SK-N-SH treated with all-trans-retinoic acid at 6 μM for 48 hours (cell line): ENCODE measurements around the gene GDPD1.
"Not testable (repeated sequence)": the region's sequence is repeated elsewhere in the genome, so short reads cannot be mapped to it uniquely, and the experiment has no call there.

Experiments
- ATAC-seq: fragments of 200-7000 bp; cut with Tn5 transposase; 3 replicates; pipeline ENCODE4 v1.9.1; 2020; ENCODE audit warnings: mild to moderate bottlenecking, moderate library complexity
- ARNTL ChIP-seq: fragments of 450-650 bp; formaldehyde crosslinking; IDR thresholded peaks from 2 replicates; pipeline ENCODE4 v1.5.0; 2020; ENCODE audit warnings: low read depth, mild to moderate bottlenecking, moderate library complexity, borderline replicate concordance
- BACH2 ChIP-seq: fragments of 250-450 bp; sonication (Bioruptor Pico); IDR thresholded peaks from 2 replicates; pipeline ENCODE4 v1.9.0; 2021; ENCODE audit warnings: mild to moderate bottlenecking, borderline replicate concordance
- CSDC2 ChIP-seq: fragments of 250-450 bp; sonication (Bioruptor Pico); IDR thresholded peaks from 2 replicates; pipeline ENCODE4 v1.5.0; 2020; ENCODE audit warnings: mild to moderate bottlenecking, moderate library complexity
- CSRNP3 ChIP-seq: fragments of 250-450 bp; sonication (Bioruptor Pico); IDR thresholded peaks from 2 replicates; pipeline ENCODE4 v1.5.1; 2021; ENCODE audit warnings: mild to moderate bottlenecking, moderate library complexity
- ESRRG ChIP-seq: fragments of 250-450 bp; sonication (Bioruptor Pico); IDR thresholded peaks from 2 replicates; pipeline ENCODE4 v1.6.1; 2021; ENCODE audit warnings: mild to moderate bottlenecking
- ISL1 ChIP-seq: fragments of 250-450 bp; sonication (Bioruptor Pico); IDR thresholded peaks from 2 replicates; pipeline ENCODE4 v2.1.2; 2022; ENCODE audit warnings: mild to moderate bottlenecking, moderate library complexity
- OSR1 ChIP-seq: fragments of 250-450 bp; sonication (Bioruptor Pico); IDR thresholded peaks from 2 replicates; pipeline ENCODE4 v1.8.0; 2022; ENCODE audit warnings: moderate library complexity, mild to moderate bottlenecking, inconsistent platforms
- POU6F1 ChIP-seq: fragments of 250-450 bp; sonication (Bioruptor Pico); IDR thresholded peaks from 2 replicates; pipeline ENCODE4 v1.8.0; 2021; ENCODE audit warnings: low read depth, mild to moderate bottlenecking, moderate library complexity, borderline replicate concordance
- PPARA ChIP-seq: fragments of 250-450 bp; sonication (Bioruptor Pico); IDR thresholded peaks from 2 replicates; pipeline ENCODE4 v1.5.0; 2020; ENCODE audit warnings: mild to moderate bottlenecking, borderline replicate concordance
- SNAI2 ChIP-seq: fragments of 250-450 bp; sonication (Bioruptor Pico); IDR thresholded peaks from 2 replicates; pipeline ENCODE4 v1.5.0; 2020; ENCODE audit warnings: mild to moderate bottlenecking, moderate library complexity
- TCF4 ChIP-seq: fragments of 250-450 bp; sonication (Bioruptor Pico); IDR thresholded peaks from 2 replicates; pipeline ENCODE4 v1.8.0; 2021; ENCODE audit warnings: mild to moderate bottlenecking, moderate library complexity, borderline replicate concordance
- TOX ChIP-seq: fragments of 250-450 bp; sonication (Bioruptor Pico); IDR thresholded peaks from 2 replicates; pipeline ENCODE4 v1.8.0; 2021; ENCODE audit warnings: mild to moderate bottlenecking, moderate library complexity, borderline replicate concordance
- TSHZ2 ChIP-seq: fragments of 250-450 bp; sonication (Bioruptor Pico); IDR thresholded peaks from 2 replicates; pipeline ENCODE4 v1.5.0; 2020; ENCODE audit warnings: mild to moderate bottlenecking, moderate library complexity
- ZC3H10 ChIP-seq: fragments of 250-450 bp; sonication (Bioruptor Pico); IDR thresholded peaks from 2 replicates; pipeline ENCODE4 v1.5.1; 2021; ENCODE audit warnings: mild to moderate bottlenecking, moderate library complexity
- ZFP3 ChIP-seq: fragments of 250-450 bp; sonication (Bioruptor Pico); IDR thresholded peaks from 2 replicates; pipeline ENCODE4 v1.5.0; 2020; ENCODE audit warnings: mild to moderate bottlenecking, moderate library complexity
- ZNF565 ChIP-seq: fragments of 450-650 bp; formaldehyde crosslinking; conservative IDR thresholded peaks from 2 replicates; pipeline ENCODE4 v1.5.0; 2020; ENCODE audit warnings: low read depth, mild to moderate bottlenecking, moderate library complexity
- ZNF70 ChIP-seq: fragments of 450-650 bp; formaldehyde crosslinking; IDR thresholded peaks from 2 replicates; pipeline ENCODE4 v1.5.0; 2020; ENCODE audit warnings: mild to moderate bottlenecking, moderate library complexity
- ZNF8 ChIP-seq: fragments of 450-650 bp; formaldehyde crosslinking; IDR thresholded peaks from 2 replicates; pipeline ENCODE4 v1.5.0; 2020; ENCODE audit warnings: mild to moderate bottlenecking, moderate library complexity
- TF ChIP-seq, protein P1 (sequence below): fragments of 250-450 bp; sonication (Bioruptor Pico); IDR thresholded peaks from 2 replicates; pipeline ENCODE4 v1.8.0; 2020; ENCODE audit warnings: mild to moderate bottlenecking, moderate library complexity, borderline replicate concordance
- TF ChIP-seq, protein P2 (sequence below): fragments of 250-450 bp; sonication (Bioruptor Pico); IDR thresholded peaks from 2 replicates; pipeline ENCODE4 v1.5.1; 2020; ENCODE audit warnings: low read depth, mild to moderate bottlenecking, moderate library complexity

Gene GDPD1

GRCh38 chr17:59289981-59290301 is 69.6 kb downstream of the GDPD1 start:
- TF ChIP-seq CSDC2 (no peak), ZC3H10 (no peak), ISL1 (CRISPR knock-in tag) (no peak), OSR1 (CRISPR knock-in tag) (no peak), TCF4 (CRISPR knock-in tag) (no peak)

GRCh38 chr17:59290302-59290998 is 70.1 kb downstream of the GDPD1 start:
- ATAC-seq = not testable (repeated sequence)

More at GRCh38 chr17:59289981-59290301, 69.6 kb downstream of the GDPD1 start:
- no peak for ATAC-seq

DNA sequence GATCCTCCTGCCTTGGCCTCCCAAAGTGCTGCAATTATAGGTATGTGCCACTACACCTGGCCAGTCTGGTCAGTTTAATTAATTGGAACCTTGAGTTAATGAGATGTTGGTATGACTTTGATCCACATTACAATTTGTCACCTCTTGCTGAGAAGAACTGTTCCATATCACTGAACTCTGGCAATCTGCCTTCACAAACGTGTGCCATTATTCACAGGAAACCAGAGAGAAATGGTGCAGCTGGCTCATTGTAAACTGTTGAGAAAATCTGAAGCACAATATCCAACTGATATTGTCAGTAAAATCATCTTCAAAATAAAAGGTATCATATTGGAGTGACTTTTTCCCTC is 71.8 kb downstream of the GDPD1 start:
- TF ChIP-seq ZNF565 (CRISPR knock-in tag) = no peak
- no peak for TF ChIP-seq ARNTL (CRISPR knock-in tag)
- TF ChIP-seq ESRRG (CRISPR knock-in tag) = no peak
- no peak for TF ChIP-seq ZNF8
- no peak for TF ChIP-seq CSRNP3 (CRISPR knock-in tag)
- no peak for TF ChIP-seq SNAI2 (CRISPR knock-in tag)
- no peak for TF ChIP-seq TCF4 (CRISPR knock-in tag)
- TF ChIP-seq, protein P1, sequence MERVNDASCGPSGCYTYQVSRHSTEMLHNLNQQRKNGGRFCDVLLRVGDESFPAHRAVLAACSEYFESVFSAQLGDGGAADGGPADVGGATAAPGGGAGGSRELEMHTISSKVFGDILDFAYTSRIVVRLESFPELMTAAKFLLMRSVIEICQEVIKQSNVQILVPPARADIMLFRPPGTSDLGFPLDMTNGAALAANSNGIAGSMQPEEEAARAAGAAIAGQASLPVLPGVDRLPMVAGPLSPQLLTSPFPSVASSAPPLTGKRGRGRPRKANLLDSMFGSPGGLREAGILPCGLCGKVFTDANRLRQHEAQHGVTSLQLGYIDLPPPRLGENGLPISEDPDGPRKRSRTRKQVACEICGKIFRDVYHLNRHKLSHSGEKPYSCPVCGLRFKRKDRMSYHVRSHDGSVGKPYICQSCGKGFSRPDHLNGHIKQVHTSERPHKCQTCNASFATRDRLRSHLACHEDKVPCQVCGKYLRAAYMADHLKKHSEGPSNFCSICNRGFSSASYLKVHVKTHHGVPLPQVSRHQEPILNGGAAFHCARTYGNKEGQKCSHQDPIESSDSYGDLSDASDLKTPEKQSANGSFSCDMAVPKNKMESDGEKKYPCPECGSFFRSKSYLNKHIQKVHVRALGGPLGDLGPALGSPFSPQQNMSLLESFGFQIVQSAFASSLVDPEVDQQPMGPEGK (CRISPR knock-in tag) = no peak
- TF ChIP-seq PPARA = no peak
- no peak for TF ChIP-seq TSHZ2 (CRISPR knock-in tag)
- no peak for TF ChIP-seq CSDC2
- no peak for TF ChIP-seq ZFP3 (CRISPR knock-in tag)
- TF ChIP-seq ZNF70 (CRISPR knock-in tag) = no peak
- TF ChIP-seq BACH2 (CRISPR knock-in tag) = no peak
- TF ChIP-seq ISL1 (CRISPR knock-in tag) = no peak
- no peak for TF ChIP-seq POU6F1 (CRISPR knock-in tag)
- TF ChIP-seq OSR1 (CRISPR knock-in tag) = no peak
- no peak for ATAC-seq

- ATAC-seq = no peak
- no peak for TF ChIP-seq BACH2 (CRISPR knock-in tag)
- TF ChIP-seq, protein P2, sequence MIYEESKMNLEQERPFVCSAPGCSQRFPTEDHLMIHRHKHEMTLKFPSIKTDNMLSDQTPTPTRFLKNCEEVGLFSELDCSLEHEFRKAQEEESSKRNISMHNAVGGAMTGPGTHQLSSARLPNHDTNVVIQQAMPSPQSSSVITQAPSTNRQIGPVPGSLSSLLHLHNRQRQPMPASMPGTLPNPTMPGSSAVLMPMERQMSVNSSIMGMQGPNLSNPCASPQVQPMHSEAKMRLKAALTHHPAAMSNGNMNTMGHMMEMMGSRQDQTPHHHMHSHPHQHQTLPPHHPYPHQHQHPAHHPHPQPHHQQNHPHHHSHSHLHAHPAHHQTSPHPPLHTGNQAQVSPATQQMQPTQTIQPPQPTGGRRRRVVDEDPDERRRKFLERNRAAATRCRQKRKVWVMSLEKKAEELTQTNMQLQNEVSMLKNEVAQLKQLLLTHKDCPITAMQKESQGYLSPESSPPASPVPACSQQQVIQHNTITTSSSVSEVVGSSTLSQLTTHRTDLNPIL (CRISPR knock-in tag) = no peak
- no peak for TF ChIP-seq ARNTL (CRISPR knock-in tag)
- no peak for TF ChIP-seq ZNF70 (CRISPR knock-in tag)
- no peak for TF ChIP-seq TOX (CRISPR knock-in tag)
- no peak for TF ChIP-seq ZC3H10
- TF ChIP-seq TSHZ2 (CRISPR knock-in tag) = no peak
- TF ChIP-seq POU6F1 (CRISPR knock-in tag) = no peak
- TF ChIP-seq CSRNP3 (CRISPR knock-in tag) = no peak
Measured at GRCh38 chr17:59296190-59296589, 75.9 kb downstream of the GDPD1 start.
